Hepatocyte (in vitro differentiated cells): ENCODE results near the gene ACSS1. TPM values are rescaled to one million over a fixed set of nuclear protein-coding genes. Genes with fewer than 3 reads are reported as not detected.

ENCODE experiments used
- DNase-seq: peaks from one replicate; pipeline ENCODE4 v3.0.0-alpha.2; 2016; ENCODE audit warnings: low spot score
- H2AFZ ChIP-seq: fragments of 200-600 bp; sonication (generic); 2 replicates; pipeline ENCODE4 v1.6.0; 2016; ENCODE audit warnings: antibody characterized with exemption, mild to moderate bottlenecking
- H3K27ac ChIP-seq: fragments of 200-600 bp; sonication (generic); 2 replicates; pipeline ENCODE4 v1.5.1; 2016; ENCODE audit warnings: mild to moderate bottlenecking
- H3K27me3 ChIP-seq: fragments of 200-600 bp; sonication (generic); 2 replicates; pipeline ENCODE4 v1.6.1; 2016
- H3K36me3 ChIP-seq: fragments of 200-600 bp; sonication (generic); replicated peaks from 2 replicates; pipeline ENCODE4 v1.5.1; 2016; ENCODE audit warnings: low read depth; ENCODE audit not compliant: insufficient read depth
- H3K4me1 ChIP-seq: fragments of 200-600 bp; sonication (generic); 2 replicates; pipeline ENCODE4 v1.5.1; 2016; ENCODE audit warnings: mild to moderate bottlenecking, moderate library complexity; ENCODE audit not compliant: insufficient read depth
- H3K4me2 ChIP-seq: fragments of 200-600 bp; sonication (generic); 2 replicates; pipeline ENCODE4 v1.6.0; 2016
- H3K4me3 ChIP-seq: fragments of 200-600 bp; sonication (generic); 2 replicates; pipeline ENCODE4 v1.5.1; 2016; ENCODE audit warnings: mild to moderate bottlenecking
- H3K79me2 ChIP-seq: fragments of 200-600 bp; sonication (generic); 2 replicates; pipeline ENCODE4 v1.6.0; 2017; ENCODE audit warnings: mild to moderate bottlenecking
- H3K9me2 ChIP-seq: fragments of 200-600 bp; sonication (generic); replicated peaks from 2 replicates; pipeline ENCODE4 v1.6.0; 2017; ENCODE audit warnings: mild to moderate bottlenecking; ENCODE audit not compliant: insufficient read depth
- H3K9me3 ChIP-seq: fragments of 200-600 bp; sonication (generic); 2 replicates; pipeline ENCODE4 v1.5.1; 2016; ENCODE audit warnings: low read depth, mild to moderate bottlenecking
- H4K20me1 ChIP-seq: fragments of 200-600 bp; sonication (generic); 2 replicates; pipeline ENCODE4 v1.6.0; 2016; ENCODE audit warnings: mild to moderate bottlenecking; ENCODE audit not compliant: insufficient read depth, poor library complexity, severe bottlenecking
- CTCF ChIP-seq: fragments of 200-600 bp; sonication (generic); IDR thresholded peaks from 2 replicates; pipeline ENCODE4 v1.5.1; 2016; ENCODE audit warnings: antibody characterized with exemption, mild to moderate bottlenecking; ENCODE audit not compliant: poor library complexity
- EZH2 ChIP-seq: fragments of 200-600 bp; sonication (generic); IDR thresholded peaks from 2 replicates; pipeline ENCODE4 v1.6.1; 2016; ENCODE audit warnings: antibody characterized with exemption, mild to moderate bottlenecking, borderline replicate concordance
- EZH2phosphoT487 ChIP-seq: fragments of 200-600 bp; sonication (generic); IDR thresholded peaks from one replicate; pipeline ENCODE4 v1.6.1; 2018; ENCODE audit warnings: antibody characterized with exemption, mild to moderate bottlenecking, low read depth, moderate library complexity; ENCODE audit not compliant: unreplicated experiment, severe bottlenecking
- WGBS: methylation state at CpG from one replicate; pipeline ENCODE4 v1.1.6; 2016; ENCODE audit warnings: low lambda C conversion rate; ENCODE audit errors: missing lambda C conversion rate; 5-methylcytosine and 5-hydroxymethylcytosine counted together
- polyA plus RNA-seq: library from polyadenylated mRNA; unstranded; fragments of >200 nt; fragmentation: Nextera tagmentation; extraction: Ambion mirVana; gene quantifications from 2 replicates; pipeline ENCODE4 v1.2.1, GENCODE V29; 2016
- total RNA-seq: library from RNA; depleted of rRNA; stranded (reverse); fragments of >200 nt; gene quantifications from 2 replicates; pipeline ENCODE4 v1.2.3, GENCODE V29; 2014

The ACSS1 gene
- total and polyA plus RNA-seq, 2 experiments from 2014 or later, result 20.5 to 37.7 TPM

GRCh38 chr20:24965065-24965919, 92.6 kb downstream of the ACSS1 start:
- no peaks in the 10 kb centered on the region for H4K20me1 ChIP-seq
- H3K27me3 ChIP-seq, result no peaks in the 10 kb centered on the region
- H3K9me3 ChIP-seq, result no peaks in the 10 kb centered on the region
- no peaks in the 10 kb centered on the region for H3K4me1 ChIP-seq
- no peak overlapping the region for H2AFZ ChIP-seq
- no peak overlapping the region for H3K4me3 ChIP-seq
- no peaks in the 10 kb centered on the region for H3K9me2 ChIP-seq
- no peak overlapping the region for H3K4me2 ChIP-seq
- TF ChIP-seq EZH2phosphoT487 (no peak), EZH2 (no peak), CTCF (no peak)
- no peaks in the 10 kb centered on the region for H3K36me3 ChIP-seq
- no peak for DNase-seq
- 95% methylated on average over 7 of the region's 7 CpGs for WGBS
- H3K79me2 ChIP-seq, result no peaks in the 10 kb centered on the region
- H3K27ac ChIP-seq, result no peak overlapping the region

GRCh38 chr20:24964506-24964840, 93.5 kb downstream of the ACSS1 start:
- no peak for DNase-seq
- 98% methylated on average over 9 of the region's 9 CpGs for WGBS
- Histone ChIP-seq H3K9me2 (no peaks in the 10 kb centered on the region), H3K4me3 (no peak overlapping the region), H3K36me3 (no peaks in the 10 kb centered on the region), H3K27ac (no peak overlapping the region), H4K20me1 (no peaks in the 10 kb centered on the region), H3K4me2 (no peak overlapping the region), H3K79me2 (no peaks in the 10 kb centered on the region), H3K4me1 (no peaks in the 10 kb centered on the region), H2AFZ (no peak overlapping the region), H3K9me3 (no peaks in the 10 kb centered on the region), H3K27me3 (no peaks in the 10 kb centered on the region)
- TF ChIP-seq EZH2phosphoT487, result no peak
- TF ChIP-seq EZH2, result no peak
- no peak for TF ChIP-seq CTCF

- DNase-seq, result no peak
- Histone ChIP-seq H3K27me3 (no peaks in the 10 kb centered on the region), H3K4me3 (no peak overlapping the region), H3K4me2 (no peak overlapping the region), H2AFZ (no peak overlapping the region), H3K9me3 (no peaks in the 10 kb centered on the region), H4K20me1 (no peaks in the 10 kb centered on the region), H3K79me2 (no peaks in the 10 kb centered on the region), H3K9me2 (no peaks in the 10 kb centered on the region), H3K4me1 (no peaks in the 10 kb centered on the region), H3K27ac (no peak overlapping the region), H3K36me3 (no peaks in the 10 kb centered on the region)
- TF ChIP-seq CTCF, result no peak
- no peak for TF ChIP-seq EZH2
- TF ChIP-seq EZH2phosphoT487, result no peak
- 98% methylated on average over 21 of the region's 21 CpGs for WGBS
These were observed 94.0 kb downstream of the ACSS1 start for GRCh38 chr20:24963672-24964505.
